Omental fat pad (tissue), 4 donors: ENCODE measurements around the gene RCCD1. TPM values are rescaled to one million over a fixed set of nuclear protein-coding genes. Genes with fewer than 3 reads are reported as not detected.

ENCODE experiments used
- ATAC-seq: fragments of 150-250 bp; one replicate; pipeline ENCODE4 v1.9.1; 2016; ENCODE audit warnings: mild to moderate bottlenecking, moderate library complexity; ENCODE audit not compliant: low FRiP score
- DNase-seq: peaks from one replicate; pipeline ENCODE4 v3.0.0-alpha.2; 2019; ENCODE audit warnings: low spot score
- CTCF ChIP-seq, 3 donors: fragments of 450-650 bp; IDR thresholded peaks; one replicate each; pipeline ENCODE4 v1.5.1; 2016 to 2017; ENCODE audit warnings: antibody characterized with exemption in 3 of 3, mild to moderate bottlenecking in 3 of 3, moderate library complexity in 2 of 3
- small RNA-seq: library from RNA; depleted of rRNA; stranded (forward); fragments of <200 nt; gene quantifications from one replicate; pipeline ENCODE3, GENCODE V24; 2016
- total RNA-seq, 4 donors: library from RNA; depleted of rRNA; stranded (reverse); fragments of >200 nt; gene quantifications; one replicate each; pipeline ENCODE4 v1.1.0, GENCODE V29; 2016

RCCD1 gene
- total RNA-seq, 4 donors from 2014 or later: 2.6 to 6.6 (median 5.0) TPM

- no peak for TF ChIP-seq CTCF (IDR thresholded peaks at IDR 0.05)
- DNase-seq: no peak
- ATAC-seq: no peak
These were observed 44.1 kb downstream of the RCCD1 start for GRCh38 chr15:90998737-90999136.

- no peak for ATAC-seq
- TF ChIP-seq CTCF (IDR thresholded peaks at IDR 0.05): no peak
These were observed 46.5 kb downstream of the RCCD1 start for GRCh38 chr15:91001209-91001608.

GRCh38 chr15:91007266-91007665 is 52.6 kb downstream of the RCCD1 start:
- TF ChIP-seq CTCF (IDR thresholded peaks at IDR 0.05): no peak
- DNase-seq (no peak), ATAC-seq (no peak)

More at GRCh38 chr15:91001209-91001608, 46.5 kb downstream of the RCCD1 start:
- DNase-seq: no peak

Small RNA genes lying within 50 kb of the gene (small RNA-seq; reads per million reads assigned to genes)
- gene RF00019: not detected

Other genes with a start within 250 kb of the RCCD1 start
- gene BLM, start 237.5 kb upstream of the RCCD1 start, total RNA-seq: 10 to 100 TPM in 1 of 4 donors, 1 to 10 TPM in 3; 1.7 to 13.2 (median 4.2) TPM
- gene FURIN, start 86.3 kb upstream of the RCCD1 start, total RNA-seq: 100 to 1,000 TPM in 2 of 4 donors, 10 to 100 TPM in 2; 58.7 to 121 (median 92.3) TPM
- gene FES, start 70.4 kb upstream of the RCCD1 start, total RNA-seq: 100 to 1,000 TPM in 1 of 4 donors, 10 to 100 TPM in 3; 57.0 to 146 (median 77.2) TPM
- 10 to 100 TPM; 32.9 to 90.3 (median 66.4) TPM for gene MAN2A2, start 51.6 kb upstream of the RCCD1 start, total RNA-seq
- gene HDDC3, start 22.3 kb upstream of the RCCD1 start, total RNA-seq: 10 to 100 TPM; 11.2 to 27.3 (median 18.0) TPM
- 10 to 100 TPM; 40.8 to 61.5 (median 48.8) TPM for gene UNC45A, start 19.6 kb upstream of the RCCD1 start, total RNA-seq
- gene PRC1, start 39.7 kb downstream of the RCCD1 start, total RNA-seq: 10 to 100 TPM in 2 of 4 donors, 1 to 10 TPM in 2; 3.5 to 26.2 (median 11.9) TPM
- 10 to 100 TPM in 1 of 4 donors, 1 to 10 TPM in 3; 4.7 to 12.4 (median 8.0) TPM for gene VPS33B, start 67.7 kb downstream of the RCCD1 start, total RNA-seq
- gene SV2B, start 145.4 kb downstream of the RCCD1 start, total RNA-seq: 1 to 10 TPM; 1.3 to 9.6 (median 4.2) TPM